H9 (cell line): Measurements from ENCODE around the gene INPP5A. TPM values are rescaled to one million over a fixed set of nuclear protein-coding genes. Genes with fewer than 3 reads are reported as not detected.

Source experiments
- DNase-seq: peaks from one replicate; pipeline ENCODE4 v3.0.0-alpha.2; 2017
- H2AFZ ChIP-seq: one replicate; pipeline ENCODE4 v1.6.1; 2013; ENCODE audit warnings: mild to moderate bottlenecking, low read length, control low read depth, moderate library complexity
- H2AK5ac ChIP-seq: 2 replicates; pipeline ENCODE4 v1.6.1; 2013; ENCODE audit warnings: low read length, control low read depth, mixed read lengths; ENCODE audit not compliant: insufficient read length
- H2BK120ac ChIP-seq: one replicate; pipeline ENCODE4 v1.6.1; 2013; ENCODE audit warnings: low read depth, mild to moderate bottlenecking, low read length, control low read depth, inconsistent platforms; ENCODE audit not compliant: poor library complexity, severe bottlenecking
- H2BK12ac ChIP-seq: 2 replicates; pipeline ENCODE4 v1.6.1; 2013; ENCODE audit warnings: low read length, control low read depth, mixed read lengths, low read depth; ENCODE audit not compliant: insufficient read length
- H2BK15ac ChIP-seq: 2 replicates; pipeline ENCODE4 v1.6.1; 2013; ENCODE audit warnings: low read depth, low read length, control low read depth
- H2BK20ac ChIP-seq: one replicate; pipeline ENCODE4 v1.6.1; 2013; ENCODE audit warnings: low read depth, mild to moderate bottlenecking, low read length, control low read depth, inconsistent platforms; ENCODE audit not compliant: poor library complexity, severe bottlenecking
- H2BK5ac ChIP-seq: 2 replicates; pipeline ENCODE4 v1.6.1; 2013; ENCODE audit warnings: low read length, control low read depth, mixed read lengths; ENCODE audit not compliant: insufficient read length
- H3K14ac ChIP-seq: 2 replicates; pipeline ENCODE4 v1.6.1; 2013; ENCODE audit warnings: low read length, control low read depth; ENCODE audit not compliant: insufficient read depth
- H3K18ac ChIP-seq: 2 replicates; pipeline ENCODE4 v1.6.1; 2013; ENCODE audit warnings: low read depth, mild to moderate bottlenecking, mixed read lengths, low read length, control low read depth; ENCODE audit not compliant: insufficient read length
- H3K23ac ChIP-seq: 2 replicates; pipeline ENCODE4 v1.6.1; 2013; ENCODE audit warnings: low read length, control low read depth, mixed read lengths, low read depth; ENCODE audit not compliant: insufficient read length
- H3K23me2 ChIP-seq: 2 replicates; pipeline ENCODE4 v1.6.1; 2013; ENCODE audit warnings: low read depth, mild to moderate bottlenecking, mixed read lengths, low read length, control low read depth; ENCODE audit not compliant: insufficient read length, poor library complexity, severe bottlenecking
- H3K27ac ChIP-seq: 2 replicates; pipeline ENCODE4 v1.5.1; 2013; ENCODE audit warnings: low read length, control low read depth, mixed read lengths, low read depth; ENCODE audit not compliant: insufficient read length
- H3K27me3 ChIP-seq: 2 replicates; pipeline ENCODE4 v1.6.1; 2013; ENCODE audit warnings: low read length, control low read depth, inconsistent platforms; ENCODE audit not compliant: insufficient read depth
- H3K4ac ChIP-seq: 2 replicates; pipeline ENCODE4 v1.6.1; 2013; ENCODE audit warnings: low read depth, mild to moderate bottlenecking, control low read depth, inconsistent platforms, low read length, moderate library complexity
- H3K4me1 ChIP-seq: 2 replicates; pipeline ENCODE4 v1.6.1; 2013; ENCODE audit warnings: low read length, control low read depth, inconsistent platforms; ENCODE audit not compliant: insufficient read depth
- H3K4me2 ChIP-seq: 2 replicates; pipeline ENCODE4 v1.6.1; 2013; ENCODE audit warnings: low read length, control low read depth, mixed read lengths; ENCODE audit not compliant: insufficient read length, insufficient read depth
- H3K56ac ChIP-seq: 2 replicates; pipeline ENCODE4 v1.6.1; 2013; ENCODE audit warnings: low read depth, mild to moderate bottlenecking, mixed read lengths, low read length, control low read depth; ENCODE audit not compliant: insufficient read length
- H3K79me1 ChIP-seq: 2 replicates; pipeline ENCODE4 v1.6.1; 2013; ENCODE audit warnings: low read depth, mild to moderate bottlenecking, moderate library complexity, low read length, control low read depth, inconsistent platforms; ENCODE audit not compliant: insufficient read depth, poor library complexity, severe bottlenecking
- H3K79me2 ChIP-seq: 2 replicates; pipeline ENCODE4 v1.6.1; 2013; ENCODE audit warnings: low read length, control low read depth, inconsistent platforms; ENCODE audit not compliant: insufficient read depth
- H3K9ac ChIP-seq: 2 replicates; pipeline ENCODE4 v1.6.1; 2013; ENCODE audit warnings: low read length, control low read depth, mixed read lengths; ENCODE audit not compliant: insufficient read length; ENCODE audit errors: extremely low read depth
- H3K9me3 ChIP-seq: one replicate; pipeline ENCODE4 v1.6.1; 2013; ENCODE audit warnings: low read depth, low read length, inconsistent platforms; ENCODE audit not compliant: control insufficient read depth
- H3T11ph ChIP-seq: one replicate; pipeline ENCODE4 v1.6.1; 2013; ENCODE audit warnings: mild to moderate bottlenecking, low read length, control low read depth, inconsistent platforms
- H4K20me1 ChIP-seq: one replicate; pipeline ENCODE4 v1.6.1; 2013; ENCODE audit not compliant: control insufficient read depth, insufficient read length, insufficient read depth
- H4K5ac ChIP-seq: 2 replicates; pipeline ENCODE4 v1.6.1; 2013; ENCODE audit warnings: low read depth, mild to moderate bottlenecking, mixed read lengths, low read length, control low read depth; ENCODE audit not compliant: insufficient read length
- H4K8ac ChIP-seq: replicated peaks from 2 replicates; pipeline ENCODE4 v1.6.1; 2013; ENCODE audit warnings: low read length, control low read depth, mixed read lengths, low read depth; ENCODE audit not compliant: insufficient read length
- H4K91ac ChIP-seq: 2 replicates; pipeline ENCODE4 v1.6.1; 2013; ENCODE audit warnings: low read depth, mild to moderate bottlenecking, moderate library complexity, mixed read lengths, low read length, control low read depth; ENCODE audit not compliant: insufficient read length
- H3K27ac Mint-ChIP-seq, 3 experiments: 2 replicates in 2 of 3; 3 replicates in 1 of 3; pipeline ENCODE4 v1.8.0; 2020 to 2021; ENCODE audit warnings: mixed read lengths in 3 of 3, mild to moderate bottlenecking in 1 of 3, moderate library complexity in 1 of 3
- H3K27me3 Mint-ChIP-seq: 2 replicates; pipeline ENCODE4 v1.8.0; 2021; ENCODE audit warnings: low read depth, mild to moderate bottlenecking, moderate library complexity, mixed read lengths
- H3K36me3 Mint-ChIP-seq, 3 experiments: 2 replicates in 2 of 3; 3 replicates in 1 of 3; pipeline ENCODE4 v1.8.0; 2020 to 2021; ENCODE audit warnings: low read depth in 3 of 3, mixed read lengths in 3 of 3; ENCODE audit not compliant: insufficient read depth in 1 of 3
- H3K4me1 Mint-ChIP-seq, 2 experiments: 2 replicates each; pipeline ENCODE4 v1.8.0; 2020; ENCODE audit warnings: mixed read lengths in 2 of 2
- H3K4me3 Mint-ChIP-seq, 2 experiments: 2 replicates in 1 of 2; 3 replicates in 1 of 2; pipeline ENCODE4 v1.8.0; 2020 to 2021; ENCODE audit warnings: mild to moderate bottlenecking in 2 of 2, mixed read lengths in 2 of 2, moderate library complexity in 1 of 2
- H3K9me3 Mint-ChIP-seq, 2 experiments: 2 replicates in 1 of 2; 3 replicates in 1 of 2; pipeline ENCODE4 v1.8.0; 2020; ENCODE audit warnings: mild to moderate bottlenecking in 2 of 2, mixed read lengths in 2 of 2, moderate library complexity in 1 of 2
- CTCF ChIP-seq: fragments of 200-600 bp; sonication (generic); conservative IDR thresholded peaks from 3 replicates; pipeline ENCODE4 v1.8.0; 2021; ENCODE audit warnings: antibody characterized with exemption, mild to moderate bottlenecking
- WGBS: extraction: QIAGEN DNeasy Blood & Tissue Kit; methylation state at CpG from one replicate; pipeline ENCODE4 v1.1.7; 2013; ENCODE audit warnings: missing lambda C conversion rate, low lambda C conversion rate, mixed read lengths; ENCODE audit not compliant: insufficient read length; ENCODE audit errors: extremely low coverage; 5-methylcytosine and 5-hydroxymethylcytosine counted together
- total RNA-seq: library from RNA; stranded (reverse); gene quantifications from 2 replicates; pipeline ENCODE4 v1.2.1, GENCODE V29; 2021

INPP5A gene
- total RNA-seq, 1 experiment from 2014 or later = 17.7 TPM

- Histone ChIP-seq H4K91ac (no peak overlapping the region), H2BK5ac (no peak overlapping the region), H3K23me2 (peaks cover under 1% of the 10 kb centered on the region), H3K4me2 (no peak overlapping the region), H2BK15ac (no peak overlapping the region), H3K4me1 (peaks cover 4% of the 10 kb centered on the region; the same call in 1 of the 2 replicates), H4K5ac (no peak overlapping the region), H2BK120ac (no peak overlapping the region), H2AFZ (no peak overlapping the region), H2AK5ac (no peak overlapping the region), H3K27me3 (no peaks in the 10 kb centered on the region), H3T11ph (no peak overlapping the region), H3K4ac (no peak overlapping the region), H3K18ac (no peak overlapping the region), H3K79me2 (no peaks in the 10 kb centered on the region), H2BK20ac (no peak overlapping the region), H3K27ac (no peak overlapping the region), H3K56ac (no peak overlapping the region), H4K8ac (no peak overlapping the region), H3K14ac (no peak overlapping the region), H3K23ac (no peak overlapping the region), H3K9ac (no peak overlapping the region), H4K20me1 (no peaks in the 10 kb centered on the region), H2BK12ac (no peak overlapping the region), H3K9me3 (no peaks in the 10 kb centered on the region), H3K79me1 (no peaks in the 10 kb centered on the region)
- Mint-ChIP-seq H3K36me3 (no peaks in the 10 kb centered on the region), H3K4me1 (peaks cover 12 to 14% of the 10 kb centered on the region in 2 experiments), H3K27ac (no peak overlapping the region), H3K27me3 (peaks cover 19% of the 10 kb centered on the region), H3K9me3 (no peaks in the 10 kb centered on the region; a peak in 1 of 5 replicates), H3K4me3 (no peak overlapping the region)
- no peak for TF ChIP-seq CTCF
- no peak for DNase-seq
- WGBS = no CpG with 5 or more reads among the region's 1 CpG
Measured at GRCh38 chr10:132512052-132512442, 25.5 kb upstream of the INPP5A start.
